HG02642 (cell line): ENCODE results near the gene AARS2.
A peak's percentile ranks its signal among the peaks of the same experiment; 100 is the strongest.

Experiments used
- ATAC-seq: cut with Tn5 transposase; IDR thresholded peaks from one replicate; pipeline ENCODE4 v1.9.1; 2021; ENCODE audit warnings: mild to moderate bottlenecking; ENCODE audit not compliant: unreplicated experiment, poor library complexity

AARS2 gene

DNA sequence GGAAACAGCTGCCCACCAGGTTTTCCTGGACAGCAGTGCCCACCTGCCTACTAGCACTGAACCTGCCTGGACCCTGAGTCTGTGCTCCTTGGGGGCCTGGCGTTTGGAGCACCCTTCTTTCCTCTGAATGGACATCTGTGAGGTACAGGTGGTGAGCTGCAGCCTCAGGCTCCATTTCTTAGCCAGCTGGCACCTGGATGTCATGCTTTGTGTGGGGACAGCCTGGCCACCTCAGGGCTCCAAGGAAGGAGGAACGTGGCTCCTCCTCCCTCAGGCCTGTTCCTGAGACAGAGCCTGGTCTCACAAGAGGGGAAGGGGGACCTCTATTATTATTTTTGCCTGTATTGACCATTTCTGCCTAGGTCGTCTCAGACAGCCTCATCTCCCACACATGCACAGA lies 34.8 kb downstream of the AARS2 start:
- no peak for ATAC-seq

- ATAC-seq, result no peak
Measured at GRCh38 chr6:44277763-44278162, 35.4 kb downstream of the AARS2 start.

GRCh38 chr6:44276667-44277640 lies 36.2 kb downstream of the AARS2 start:
- ATAC-seq, result no peak

- no peak for ATAC-seq
Measured at GRCh38 chr6:44275749-44276648, 37.1 kb downstream of the AARS2 start.

- no peak for ATAC-seq
Measured at GRCh38 chr6:44275271-44275748, 37.8 kb downstream of the AARS2 start.

DNA sequence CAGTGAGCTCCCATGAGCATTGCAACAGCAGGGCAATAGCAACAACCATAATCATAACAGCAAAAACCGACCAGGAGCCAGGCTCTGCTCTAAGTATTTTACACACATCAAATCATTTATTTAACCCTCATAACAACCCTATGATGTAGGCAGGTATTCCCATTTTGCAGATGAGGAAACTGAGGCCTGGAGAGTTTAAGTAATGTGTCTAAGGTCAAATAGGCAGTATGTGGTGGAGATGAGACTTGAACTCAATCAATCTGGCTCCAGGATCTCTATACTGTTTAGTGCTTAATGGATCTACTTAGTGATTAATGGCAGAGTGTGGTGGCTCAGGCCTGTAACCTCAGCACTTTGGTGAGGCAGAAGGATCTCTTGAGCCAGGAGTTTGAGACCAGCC lies 39.5 kb downstream of the AARS2 start:
- no peak for ATAC-seq

DNA sequence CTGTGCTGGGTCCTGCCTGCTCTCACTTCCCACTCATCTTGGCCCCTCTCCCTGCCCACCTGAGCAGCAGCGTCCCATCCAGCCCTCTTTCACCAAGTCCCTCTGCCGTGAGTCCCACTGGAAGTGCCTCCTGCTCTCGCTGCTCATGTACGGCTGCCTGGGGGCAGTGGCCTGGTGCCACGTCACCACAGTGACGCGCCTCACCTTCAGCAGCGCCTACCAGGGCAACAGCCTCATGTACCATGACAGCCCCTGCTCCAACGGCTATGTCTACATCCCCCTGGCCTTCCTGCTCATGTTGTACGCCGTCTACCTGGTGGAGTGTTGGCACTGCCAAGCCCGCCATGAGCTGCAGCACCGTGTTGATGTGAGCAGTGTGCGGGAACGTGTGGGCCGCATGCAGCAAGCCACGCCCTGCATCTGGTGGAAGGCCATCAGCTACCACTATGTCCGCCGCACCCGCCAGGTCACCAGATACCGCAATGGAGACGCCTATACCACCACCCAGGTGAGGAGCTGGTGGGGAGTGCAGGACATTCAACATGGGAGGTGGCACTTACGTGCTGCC lies 40.1 kb downstream of the AARS2 start:
- no peak for ATAC-seq

GRCh38 chr6:44272529-44272928 lies 40.6 kb downstream of the AARS2 start:
- ATAC-seq, result no peak

GRCh38 chr6:44271914-44272313 lies 41.2 kb downstream of the AARS2 start:
- ATAC-seq, result no peak

DNA sequence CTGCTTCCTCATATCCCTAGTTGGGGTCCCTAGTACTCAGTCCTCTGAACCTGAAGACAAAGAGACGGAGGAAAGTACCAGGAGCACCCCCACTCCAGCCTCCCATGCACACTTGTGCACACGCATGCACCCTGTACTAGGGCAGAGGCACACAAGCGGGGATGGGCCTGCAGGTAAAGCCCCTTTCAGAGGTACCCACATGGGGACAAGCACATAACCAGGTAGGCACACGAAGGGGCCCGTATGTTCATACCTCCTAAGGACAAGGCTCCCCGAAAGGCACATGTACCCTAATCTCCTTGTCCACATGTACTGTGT lies 41.8 kb downstream of the AARS2 start:
- no peak for ATAC-seq

DNA sequence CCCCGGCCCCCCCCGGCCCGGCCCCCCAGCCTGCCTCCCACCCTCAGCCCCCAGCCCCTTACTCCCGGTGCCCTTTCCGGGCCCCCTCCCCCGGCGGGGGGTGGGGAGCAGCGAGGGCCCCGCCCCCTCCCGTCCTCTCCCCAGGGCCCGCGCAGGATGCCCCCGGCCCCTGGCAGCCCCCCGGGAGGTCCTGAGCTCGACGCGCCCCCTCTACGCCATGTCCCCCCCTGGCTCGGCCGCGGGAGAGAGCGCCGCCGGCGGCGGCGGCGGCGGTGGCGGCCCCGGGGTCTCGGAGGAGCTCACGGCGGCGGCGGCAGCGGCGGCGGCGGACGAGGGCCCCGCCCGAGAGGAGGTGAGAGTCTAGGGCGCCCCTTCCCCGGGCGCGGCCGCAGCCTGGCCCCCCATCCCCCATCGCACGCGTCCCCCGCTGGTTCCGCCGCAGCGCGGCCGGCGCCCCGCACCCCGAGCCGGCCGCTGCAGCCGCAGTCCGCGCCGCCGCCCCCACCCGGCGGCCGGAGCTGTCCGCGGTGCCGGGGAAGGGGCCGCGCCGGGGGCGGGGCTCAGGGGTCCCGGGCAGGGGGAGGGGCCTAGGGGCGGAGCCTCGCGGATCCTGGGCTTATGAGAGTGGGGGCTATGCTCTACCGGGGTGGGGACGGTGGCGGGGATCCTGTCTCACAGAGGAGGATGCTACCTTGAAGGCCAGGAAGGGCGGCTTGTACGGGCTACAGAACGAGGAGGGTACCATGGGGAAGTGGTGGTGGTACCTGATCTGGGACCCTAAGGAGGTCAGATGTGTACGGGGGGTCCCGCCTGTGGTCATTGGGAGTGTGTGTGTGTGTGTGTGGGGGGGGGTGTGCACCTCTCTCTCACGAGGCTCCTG lies 42.4 kb downstream of the AARS2 start:
- ATAC-seq, result no peak

GRCh38 chr6:44269921-44270525 lies 43.1 kb downstream of the AARS2 start, which contains the start of gene TMEM151B:
TMEM151B (plus strand) TSS chr6:44270450; CDS start chr6:44270743, 293 bp downstream.
- no peak for ATAC-seq

DNA sequence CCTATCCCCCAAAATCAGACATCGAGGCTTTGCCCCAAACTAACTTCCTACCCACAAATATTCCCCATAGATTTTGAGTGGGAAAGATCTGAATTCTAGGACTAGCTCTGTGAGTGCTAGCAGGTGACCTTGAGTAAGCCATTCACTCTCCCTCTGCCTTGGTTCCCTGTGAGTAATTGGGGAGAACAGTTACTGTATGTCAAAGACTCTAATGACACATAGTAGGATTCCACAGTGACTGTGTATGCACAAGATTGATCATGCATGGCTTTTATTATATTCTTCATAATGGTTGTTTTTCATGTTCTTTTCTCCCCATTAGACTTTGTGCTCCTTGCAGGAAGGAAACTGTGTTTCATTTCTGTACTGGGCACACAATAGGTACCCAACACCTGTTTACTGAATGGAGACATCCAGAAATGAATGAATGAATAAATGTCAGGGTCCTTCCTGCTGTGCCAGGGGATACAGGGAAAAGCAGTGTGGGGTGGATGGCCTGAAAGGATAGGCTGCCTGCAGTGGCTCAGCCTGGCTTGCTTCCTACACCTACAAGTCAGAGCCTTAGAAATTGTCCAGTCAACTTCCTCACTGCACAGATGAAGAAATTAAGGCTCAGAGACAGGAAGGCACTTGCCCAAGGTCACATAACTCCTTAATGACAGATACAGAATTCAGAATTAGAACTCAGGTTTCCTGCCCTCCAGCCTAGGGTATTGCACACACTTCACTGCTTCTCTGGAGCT lies 43.8 kb downstream of the AARS2 start:
- no peak for ATAC-seq

DNA sequence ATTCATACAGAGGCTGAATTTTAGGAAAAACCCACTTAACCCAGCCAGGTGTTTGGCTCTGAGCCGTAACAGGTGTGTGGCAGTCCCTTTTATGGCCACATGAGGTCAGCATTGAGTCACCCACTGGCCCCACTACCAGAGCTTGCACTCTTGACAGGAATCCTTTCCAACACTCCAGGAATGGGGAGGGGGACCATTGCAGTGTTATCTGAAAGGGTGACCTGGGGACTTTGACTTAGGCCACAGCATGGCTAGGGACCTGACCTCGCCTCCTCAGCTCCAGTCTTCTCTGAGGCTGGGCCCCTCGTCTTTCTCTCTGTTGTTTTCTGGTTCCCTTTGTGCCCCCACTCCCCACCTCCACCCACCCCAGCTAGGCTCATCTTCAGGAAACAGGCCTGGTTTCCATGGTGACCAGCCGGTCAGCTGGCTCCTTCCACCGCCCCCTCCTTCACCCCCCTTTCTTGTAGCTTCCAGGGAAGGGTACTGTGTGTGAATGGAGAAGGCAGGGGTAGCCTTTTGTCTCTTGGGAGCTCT lies 45.0 kb downstream of the AARS2 start:
- ATAC-seq, result no peak

- no peak for ATAC-seq
Measured at GRCh38 chr6:44267252-44267651, 45.9 kb downstream of the AARS2 start.

DNA sequence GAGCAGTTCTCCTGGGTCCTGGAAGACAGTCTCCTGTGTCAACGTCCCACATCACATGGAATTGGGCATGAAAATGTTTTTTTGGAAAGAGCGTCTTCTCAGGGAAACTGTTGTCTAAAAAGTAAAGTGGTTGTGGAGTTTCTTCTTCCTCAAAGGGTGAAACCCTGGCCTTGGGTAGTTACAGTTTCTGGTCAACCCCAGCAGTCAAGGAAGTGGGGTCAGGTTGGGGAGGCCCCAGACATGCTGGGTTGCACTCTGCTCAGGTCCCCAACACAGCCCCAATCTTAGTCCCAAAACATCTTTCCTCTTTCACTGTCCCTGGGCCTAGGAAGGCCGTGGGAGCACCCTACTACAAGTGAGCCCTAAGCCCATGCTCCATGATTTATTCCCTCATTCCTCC lies 46.8 kb downstream of the AARS2 start:
- ATAC-seq, result peak; percentile 25

DNA sequence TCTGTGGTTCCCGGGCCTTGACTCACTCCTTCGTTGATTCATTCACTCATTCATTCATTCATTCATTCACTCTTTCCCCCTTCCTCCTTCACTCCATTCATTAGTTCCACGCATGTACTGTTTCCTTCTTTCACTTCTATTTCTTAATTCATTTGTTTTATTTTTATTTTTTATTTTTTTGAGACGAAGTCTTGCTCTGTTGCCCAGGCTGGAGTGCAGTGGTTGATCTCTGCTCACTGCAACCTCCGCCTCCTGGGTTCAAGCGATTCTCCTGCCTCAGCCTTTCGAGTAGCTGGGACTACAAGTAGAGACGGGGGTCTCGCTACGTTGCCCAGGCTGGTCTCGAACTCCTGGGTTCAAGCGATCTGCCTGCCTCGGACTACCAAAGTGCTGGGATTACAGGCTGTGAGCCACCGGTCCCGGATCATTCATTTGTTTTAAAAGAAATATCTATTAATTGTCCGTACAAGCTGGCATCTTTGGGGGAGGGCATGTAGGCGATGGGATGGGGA lies 47.4 kb downstream of the AARS2 start:
- no peak for ATAC-seq
